ENCODE measurements around the gene TIMP1.

- TF ChIP-seq USF2 (CRISPR knock-in tag; IDR thresholded peaks at IDR 0.05) (no peak), GRHL2 (CRISPR knock-in tag; IDR thresholded peaks at IDR 0.05; ENCODE audit: insufficient replicate concordance, severe bottlenecking) (no peak), CTCF (IDR thresholded peaks at IDR 0.05) (no peak), ATF2 (CRISPR knock-in tag; IDR thresholded peaks at IDR 0.05; ENCODE audit: borderline replicate concordance, low read depth) (no peak)
Observed at GRCh38 chrX:47623540-47624027, 41.3 kb downstream of the TIMP1 start.

All from WTC11 (cell line).